ENCODE results near the gene TNIP2. TPM values are rescaled to one million over a fixed set of nuclear protein-coding genes. Genes with fewer than 3 reads are reported as not detected.
"Not testable (repeated sequence)": the region's sequence is repeated elsewhere in the genome, so short reads cannot be mapped to it uniquely, and the experiment has no call there.

Gene TNIP2
- total RNA-seq, 1 donor from 2014 or later = 29.6 TPM

DNA sequence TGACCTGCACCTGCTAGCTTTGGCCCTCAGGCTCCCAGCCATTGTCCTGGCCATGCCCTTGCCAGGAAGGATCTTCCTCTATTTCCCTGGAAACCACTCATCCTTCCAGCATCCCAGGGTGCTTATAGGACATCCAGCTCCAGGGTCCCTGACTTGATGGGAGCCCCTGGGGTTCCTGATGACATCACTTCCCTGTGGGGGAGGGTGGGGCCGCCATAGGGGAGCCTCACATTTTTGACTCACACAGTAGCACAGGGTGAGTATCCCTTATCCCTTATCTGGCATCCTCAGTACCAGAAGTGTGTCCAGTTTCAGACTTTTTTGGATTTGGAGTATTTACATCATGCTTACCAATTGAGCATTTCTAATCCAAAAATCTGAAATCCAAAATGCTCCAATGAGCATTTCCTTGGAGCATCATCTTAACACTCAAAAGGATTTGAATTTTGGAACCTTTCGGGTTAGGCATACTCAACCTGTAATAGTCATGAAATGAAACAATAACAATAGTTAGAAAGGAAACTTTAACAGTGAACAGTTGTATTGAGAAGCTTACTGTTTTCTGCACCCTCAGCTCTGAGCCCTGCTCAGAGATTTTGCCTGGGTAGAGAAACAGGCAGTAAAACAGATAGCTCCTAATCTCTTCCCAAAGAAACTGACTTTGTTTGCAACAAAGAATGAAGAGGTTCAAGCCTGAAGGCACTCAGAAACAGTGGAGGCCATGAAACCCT is 22.1 kb downstream of the TNIP2 start:
- DNase-seq (ENCODE audit: missing footprints) = no peak
- intact Hi-C loops (cut with DNase I) = no loop called here
- no peak for ATAC-seq

- DNase-seq (ENCODE audit: missing footprints) = no peak
- intact Hi-C loops (cut with DNase I) = no loop called here
- ATAC-seq = peak; percentile 19
Observed at GRCh38 chr4:2733001-2733843, 22.9 kb downstream of the TNIP2 start.

GRCh38 chr4:2732526-2732925 is 23.6 kb downstream of the TNIP2 start:
- ATAC-seq (no peak), DNase-seq (ENCODE audit: missing footprints) (no peak)
- intact Hi-C loops (cut with DNase I) = no loop called here

- intact Hi-C loops (cut with DNase I) = no loop called here
- no peak for DNase-seq (ENCODE audit: missing footprints)
- no peak for ATAC-seq
Observed at GRCh38 chr4:2731907-2732317, 24.2 kb downstream of the TNIP2 start.

DNA sequence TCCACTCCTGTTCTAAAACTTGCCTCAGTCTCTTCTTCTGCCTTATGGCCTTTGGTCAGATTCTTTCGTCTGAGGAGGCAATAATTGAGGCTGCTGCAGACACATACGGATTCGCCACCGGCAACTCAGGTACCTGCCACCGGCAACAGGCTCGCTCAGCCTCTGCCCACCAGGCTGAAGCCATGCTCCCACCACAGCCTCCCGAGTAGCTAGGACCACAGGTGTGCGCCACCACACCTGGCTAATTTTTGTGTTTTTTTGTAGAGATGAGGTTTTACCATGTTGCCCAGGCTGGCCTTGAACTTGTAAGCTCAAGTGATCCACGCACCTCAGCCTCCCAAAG is 26.6 kb downstream of the TNIP2 start:
- intact Hi-C loops (cut with DNase I) = no loop called here
- ATAC-seq (no peak), DNase-seq (ENCODE audit: missing footprints) (no peak)

- DNase-seq (ENCODE audit: missing footprints) (no peak), ATAC-seq (no peak)
- intact Hi-C loops (cut with DNase I) = no loop called here
Observed at GRCh38 chr4:2728806-2729532, 27.2 kb downstream of the TNIP2 start.

DNA sequence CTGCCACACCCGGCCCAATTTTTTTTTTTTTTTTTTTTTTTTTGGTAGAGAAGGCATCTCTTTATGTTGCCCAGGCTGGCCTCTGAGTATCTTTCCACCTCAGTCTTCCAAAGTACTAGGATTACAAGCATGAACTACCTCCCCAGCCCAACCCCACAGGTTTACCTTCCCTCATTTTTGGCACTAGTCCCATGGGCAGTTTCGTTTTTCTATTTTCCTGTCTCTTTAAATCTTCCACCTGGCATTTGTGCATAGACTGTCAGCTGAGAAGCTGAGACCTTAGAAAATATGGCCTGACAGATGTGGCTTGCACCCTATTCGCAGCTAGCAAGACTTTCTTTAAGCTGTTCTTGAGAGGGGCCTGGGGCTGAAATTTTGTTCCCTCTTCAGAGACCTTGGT is 27.9 kb downstream of the TNIP2 start:
- intact Hi-C loops (cut with DNase I) = no loop called here
- DNase-seq (ENCODE audit: missing footprints) = no peak
- ATAC-seq = no peak

GRCh38 chr4:2726881-2727280 is 29.3 kb downstream of the TNIP2 start:
- intact Hi-C loops (cut with DNase I); ATAC-seq: not testable (repeated sequence)

DNA sequence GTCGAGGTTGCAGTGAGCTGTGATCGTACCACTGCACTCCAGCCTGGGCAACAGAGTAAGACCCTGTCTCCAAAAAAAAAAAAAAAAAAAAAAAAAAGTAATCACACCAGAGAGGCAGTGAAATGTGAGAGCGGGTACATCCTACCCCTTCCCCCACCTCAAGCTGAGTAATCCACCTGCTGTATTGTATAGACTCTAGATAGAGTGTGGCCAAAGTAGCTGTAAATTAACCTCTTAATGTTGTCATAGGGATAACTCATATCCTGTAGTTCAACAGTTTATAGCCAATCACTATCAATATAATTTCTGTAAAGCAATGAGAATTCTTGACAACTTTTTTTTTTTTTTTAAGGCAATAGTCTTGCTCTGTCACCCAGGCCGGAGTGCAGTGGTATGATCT is 30.8 kb downstream of the TNIP2 start:
- DNase-seq (ENCODE audit: missing footprints) = no peak
- intact Hi-C loops (cut with DNase I) = no loop called here
- no peak for ATAC-seq

More at GRCh38 chr4:2726881-2727280, 29.3 kb downstream of the TNIP2 start:
- DNase-seq (ENCODE audit: missing footprints) = not testable (repeated sequence)

- no peak for DNase-seq (ENCODE audit: missing footprints)
- intact Hi-C loops (cut with DNase I) = no loop called here
Observed at GRCh38 chr4:2723751-2724150, 32.4 kb downstream of the TNIP2 start.

GRCh38 chr4:2722033-2722432 is 34.1 kb downstream of the TNIP2 start:
- intact Hi-C loops (cut with DNase I) = no loop called here
- DNase-seq (ENCODE audit: missing footprints) (no peak), ATAC-seq (no peak)

More at GRCh38 chr4:2723751-2724150, 32.4 kb downstream of the TNIP2 start:
- ATAC-seq = no peak

DNA sequence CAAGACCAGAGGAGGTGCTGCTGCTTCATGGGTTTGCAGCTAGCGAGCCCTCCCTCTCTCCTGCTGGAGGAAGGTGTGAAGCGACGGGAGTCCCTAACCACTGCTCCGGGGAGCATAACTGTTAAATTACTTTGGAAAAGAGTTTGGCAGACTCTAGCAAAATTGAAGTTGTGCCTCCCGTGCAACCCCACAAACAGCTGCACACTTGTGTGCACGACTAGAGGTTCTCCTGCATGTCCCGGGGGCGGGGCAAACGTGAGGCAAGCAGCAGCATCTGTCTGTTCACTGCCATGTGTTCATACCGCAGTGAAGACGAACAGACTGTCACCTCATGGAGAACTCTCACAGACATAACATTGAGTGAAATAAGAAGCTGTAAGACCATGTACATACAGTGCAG is 34.5 kb downstream of the TNIP2 start:
- no peak for ATAC-seq
- DNase-seq (ENCODE audit: missing footprints) = no peak
- intact Hi-C loops (cut with DNase I) = no loop called here

DNA sequence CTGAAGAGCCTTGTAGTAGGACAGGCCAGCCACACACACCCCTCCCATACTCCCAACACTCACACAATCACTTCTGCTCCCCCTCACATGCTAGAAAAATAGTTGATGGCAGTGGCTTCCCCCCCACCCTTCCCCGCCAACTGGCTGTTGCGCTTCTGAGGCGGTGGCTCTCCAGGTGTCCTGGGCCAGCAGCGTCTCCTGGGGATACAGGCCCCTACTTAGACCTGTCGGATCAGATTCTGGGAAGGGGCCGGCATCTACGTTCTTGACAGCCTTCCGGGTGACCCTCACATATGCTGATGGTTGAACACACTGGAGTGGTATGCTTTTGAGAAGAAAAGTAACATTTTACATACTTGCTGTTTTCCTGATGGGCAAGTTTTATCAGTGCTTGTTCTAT is 39.9 kb downstream of the TNIP2 start:
- DNase-seq (ENCODE audit: missing footprints) (no peak), ATAC-seq (no peak)
- intact Hi-C loops (cut with DNase I) = no loop called here

GRCh38 chr4:2715426-2715825 is 40.7 kb downstream of the TNIP2 start:
- intact Hi-C loops (cut with DNase I) = no loop called here
- ATAC-seq = no peak
- DNase-seq (ENCODE audit: missing footprints) = no peak

DNA sequence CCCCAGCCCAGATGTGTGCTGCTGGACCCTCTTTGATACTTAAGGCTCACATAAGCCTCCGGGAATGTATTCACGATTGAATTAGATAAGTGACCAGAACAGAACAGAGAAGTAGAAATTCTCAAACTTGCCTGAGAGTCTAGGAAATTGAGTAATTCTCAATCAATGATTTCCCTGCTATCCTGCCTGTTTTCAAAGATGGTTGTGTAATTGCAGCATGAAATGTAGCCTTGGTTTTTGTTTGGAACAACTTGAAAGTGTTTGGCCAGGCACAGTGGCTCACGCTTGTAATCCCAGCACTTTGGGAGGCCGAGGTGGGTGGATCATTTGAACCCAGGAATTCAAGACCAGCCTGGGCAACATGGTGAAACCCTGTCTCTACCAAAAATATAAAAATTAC is 41.2 kb downstream of the TNIP2 start:
- DNase-seq (ENCODE audit: missing footprints) (no peak), ATAC-seq (no peak)
- intact Hi-C loops (cut with DNase I) = loop anchor here (5.0 kb wide), 1 partner anchor 42 kb away; the partner anchor contains the start of gene TNIP2

- DNase-seq (ENCODE audit: missing footprints) (no peak), ATAC-seq (peak; percentile 77)
- intact Hi-C loops (cut with DNase I) = loop anchor here (5.0 kb wide), 1 partner anchor 43 kb away; the partner anchor contains the start of gene TNIP2
Observed at GRCh38 chr4:2714061-2714770, 41.9 kb downstream of the TNIP2 start.

DNA sequence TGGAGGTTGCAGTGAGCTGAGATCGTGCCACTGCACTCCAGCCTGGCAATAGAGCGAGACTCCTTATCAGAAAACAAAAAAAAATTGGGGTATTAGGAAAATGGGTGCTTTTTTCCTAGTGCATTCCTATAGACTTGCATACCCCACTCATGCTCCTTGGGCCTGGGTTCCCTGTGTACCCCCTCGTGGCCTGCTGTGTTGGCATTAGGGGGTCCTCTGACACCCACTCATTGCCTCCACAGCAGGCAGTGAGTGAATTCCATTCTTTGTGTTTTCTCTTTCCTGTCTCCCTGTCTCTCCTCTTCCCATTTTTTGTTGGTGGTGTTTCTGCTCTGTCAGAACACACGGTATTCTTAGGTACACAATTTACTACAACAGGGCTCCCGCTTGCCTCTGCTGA is 42.8 kb downstream of the TNIP2 start:
- DNase-seq (ENCODE audit: missing footprints) = no peak
- ATAC-seq = no peak
- intact Hi-C loops (cut with DNase I) = loop anchor here (5.0 kb wide), 1 partner anchor 44 kb away; the partner anchor contains the start of gene TNIP2

- DNase-seq (ENCODE audit: missing footprints) (no peak), ATAC-seq (no peak)
- intact Hi-C loops (cut with DNase I) = loop anchor here (5.0 kb wide), 1 partner anchor 45 kb away; the partner anchor contains the start of gene TNIP2
Observed at GRCh38 chr4:2712261-2712842, 43.8 kb downstream of the TNIP2 start.

Data from Right ventricle myocardium inferior (tissue), 1 donor.